Trophoblast cell (in vitro differentiated cells and primary cell): Measurements from ENCODE around the gene MRPS18B.
"Not testable (repeated sequence)": the region's sequence is repeated elsewhere in the genome, so short reads cannot be mapped to it uniquely, and the experiment has no call there.

Experiments used
- DNase-seq, 2 donors: peaks; one replicate each; pipeline ENCODE4 v3.0.0-alpha.2; 2016
- H2AFZ ChIP-seq: 2 replicates; pipeline ENCODE4 v1.6.1; 2013; ENCODE audit warnings: low read length, moderate library complexity, mild to moderate bottlenecking; ENCODE audit not compliant: insufficient read depth, poor library complexity
- H2AK5ac ChIP-seq: 2 replicates; pipeline ENCODE4 v1.6.1; 2013; ENCODE audit warnings: mild to moderate bottlenecking, low read length
- H2BK120ac ChIP-seq: 2 replicates; pipeline ENCODE4 v1.6.1; 2013; ENCODE audit warnings: low read length, mild to moderate bottlenecking, moderate library complexity; ENCODE audit not compliant: insufficient read depth, poor library complexity
- H2BK12ac ChIP-seq: 2 replicates; pipeline ENCODE4 v1.6.1; 2013; ENCODE audit warnings: mild to moderate bottlenecking, low read length, moderate library complexity
- H2BK5ac ChIP-seq: 2 replicates; pipeline ENCODE4 v1.6.1; 2013; ENCODE audit warnings: low read length, low read depth, moderate library complexity, mild to moderate bottlenecking; ENCODE audit not compliant: poor library complexity
- H3K14ac ChIP-seq: 2 replicates; pipeline ENCODE4 v1.6.1; 2013; ENCODE audit warnings: mild to moderate bottlenecking, low read length
- H3K18ac ChIP-seq: 2 replicates; pipeline ENCODE4 v1.6.1; 2013; ENCODE audit warnings: mild to moderate bottlenecking, low read length
- H3K23ac ChIP-seq: 2 replicates; pipeline ENCODE4 v1.6.1; 2013; ENCODE audit warnings: low read length
- H3K27ac ChIP-seq: 2 replicates; pipeline ENCODE4 v1.5.1; 2013; ENCODE audit warnings: low read depth, mild to moderate bottlenecking, inconsistent platforms, low read length, moderate library complexity
- H3K27me3 ChIP-seq: 2 replicates; pipeline ENCODE4 v1.6.1; 2013; ENCODE audit warnings: inconsistent platforms, mild to moderate bottlenecking, low read length, moderate library complexity; ENCODE audit not compliant: insufficient read depth
- H3K36me3 ChIP-seq, 2 experiments: 1 replicate in 1 of 2; 2 replicates in 1 of 2; pipeline ENCODE4 v1.6.1; 2013; ENCODE audit warnings: low read length in 2 of 2, mild to moderate bottlenecking in 2 of 2, moderate library complexity in 1 of 2; ENCODE audit not compliant: insufficient read depth in 2 of 2, control insufficient read depth in 1 of 2
- H3K4ac ChIP-seq: 2 replicates; pipeline ENCODE4 v1.6.1; 2013; ENCODE audit warnings: low read depth, mild to moderate bottlenecking, low read length, moderate library complexity
- H3K4me1 ChIP-seq, 2 experiments: 1 replicate in 1 of 2; 2 replicates in 1 of 2; pipeline ENCODE4 v1.6.1; 2013; ENCODE audit warnings: low read length in 2 of 2, mild to moderate bottlenecking in 2 of 2, moderate library complexity in 1 of 2; ENCODE audit not compliant: insufficient read depth in 2 of 2, control insufficient read depth in 1 of 2
- H3K4me2 ChIP-seq: 2 replicates; pipeline ENCODE4 v1.6.1; 2013; ENCODE audit warnings: inconsistent platforms, mild to moderate bottlenecking, low read length, moderate library complexity
- H3K4me3 ChIP-seq: 2 replicates; pipeline ENCODE4 v1.5.1; 2013; ENCODE audit warnings: mild to moderate bottlenecking, low read depth, low read length, inconsistent platforms
- H3K79me1 ChIP-seq: one replicate; pipeline ENCODE4 v1.6.1; 2013; ENCODE audit warnings: low read length
- H3K79me2 ChIP-seq: 2 replicates; pipeline ENCODE4 v1.6.1; 2013; ENCODE audit warnings: low read length, mild to moderate bottlenecking; ENCODE audit not compliant: control insufficient read depth, insufficient read depth, poor library complexity
- H3K9ac ChIP-seq: 2 replicates; pipeline ENCODE4 v1.6.1; 2013; ENCODE audit warnings: mild to moderate bottlenecking, low read length
- H3K9me3 ChIP-seq: 2 replicates; pipeline ENCODE4 v1.6.1; 2013; ENCODE audit warnings: low read depth, mild to moderate bottlenecking, control low read depth, inconsistent platforms, low read length; ENCODE audit not compliant: insufficient read depth
- H4K12ac ChIP-seq: 2 replicates; pipeline ENCODE4 v1.6.1; 2013; ENCODE audit warnings: low read depth, mild to moderate bottlenecking, low read length, moderate library complexity
- H4K8ac ChIP-seq: 2 replicates; pipeline ENCODE4 v1.6.1; 2013; ENCODE audit warnings: low read depth, mild to moderate bottlenecking, low read length, moderate library complexity
- H4K91ac ChIP-seq: one replicate; pipeline ENCODE4 v1.6.1; 2013; ENCODE audit warnings: low read depth, mild to moderate bottlenecking, low read length, moderate library complexity
- WGBS: extraction: QIAGEN DNeasy Blood & Tissue Kit; methylation state at CpG from one replicate; pipeline ENCODE4 v1.1.7; 2013; ENCODE audit warnings: missing lambda C conversion rate; ENCODE audit not compliant: insufficient read length, insufficient coverage; ENCODE audit errors: extremely low coverage; 5-methylcytosine and 5-hydroxymethylcytosine counted together

MRPS18B gene

DNA sequence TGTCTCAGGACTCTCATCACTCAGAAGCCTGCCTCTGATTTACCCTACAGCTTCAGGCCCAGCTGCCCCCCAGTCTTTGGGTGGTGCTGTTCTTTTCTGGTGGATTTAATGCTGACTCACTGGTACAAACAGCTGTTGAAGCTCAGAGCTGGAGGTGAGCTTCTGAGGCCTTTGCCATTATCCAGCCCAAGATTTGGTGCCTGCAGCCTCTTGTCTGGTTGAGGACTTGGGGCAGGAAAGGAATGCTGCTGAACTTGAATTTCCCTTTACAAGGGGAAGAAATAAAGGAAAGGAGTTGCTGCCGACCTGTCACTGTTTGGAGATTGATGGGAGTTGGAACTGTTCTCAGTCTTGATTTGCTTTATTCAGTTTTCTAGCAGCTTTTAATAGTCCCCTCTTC, 26.6 kb upstream of the MRPS18B start:
- Histone ChIP-seq H3K18ac (no peak overlapping the region), H4K12ac (no peak overlapping the region), H4K8ac (no peak overlapping the region), H2AFZ (no peak overlapping the region), H3K4ac (no peak overlapping the region), H3K79me1 (peaks cover 10% of the 10 kb centered on the region), H3K4me1 (peaks cover 19% of the 10 kb centered on the region in 2 experiments), H3K23ac (no peak overlapping the region), H2AK5ac (no peak overlapping the region), H3K36me3 (peaks cover 48 to 59% of the 10 kb centered on the region in 2 experiments), H3K27me3 (no peaks in the 10 kb centered on the region), H3K79me2 (peaks cover 1% of the 10 kb centered on the region), H3K4me3 (no peak overlapping the region), H3K9ac (no peak overlapping the region), H3K9me3 (no peaks in the 10 kb centered on the region), H2BK120ac (no peak overlapping the region), H3K4me2 (peak overlapping the region; percentile 42), H3K27ac (peak overlapping the region; percentile 89), H3K14ac (no peak overlapping the region), H2BK12ac (peak overlapping the region; percentile 21), H4K91ac (peak overlapping the region; percentile 78), H2BK5ac (peak overlapping the region; percentile 75)
- WGBS: no CpG with 5 or more reads among the region's 1 CpG
- DNase-seq: peak; percentile 83 to 93

DNA sequence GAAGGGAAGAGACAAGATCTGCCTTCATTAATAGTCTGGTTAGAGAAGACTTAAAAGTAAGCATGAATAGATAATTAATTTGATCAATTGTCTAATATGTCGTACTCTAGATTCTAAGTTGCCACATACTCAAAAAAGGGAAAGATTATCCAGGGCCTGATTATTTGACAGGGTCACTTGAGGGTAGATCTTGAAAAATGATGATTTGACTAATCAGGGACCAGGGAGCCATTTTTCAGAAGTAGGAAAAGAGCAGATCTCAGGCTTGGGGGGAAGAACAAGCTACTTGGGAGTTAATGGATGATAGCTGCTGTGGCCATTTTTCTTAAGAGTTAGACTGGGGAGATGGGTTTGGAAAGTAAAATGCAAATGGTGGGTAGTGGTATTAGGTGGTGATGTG, 25.4 kb upstream of the MRPS18B start:
- Histone ChIP-seq H2BK12ac (no peak overlapping the region), H3K4ac (peak overlapping the region; percentile 24), H4K91ac (no peak overlapping the region), H2BK120ac (no peak overlapping the region), H3K9ac (no peak overlapping the region), H3K14ac (no peak overlapping the region), H3K4me3 (no peak overlapping the region), H3K18ac (no peak overlapping the region), H3K27ac (peak overlapping the region; percentile 89), H3K23ac (no peak overlapping the region), H2AFZ (no peak overlapping the region), H4K12ac (no peak overlapping the region), H3K36me3 (peaks cover 37 to 47% of the 10 kb centered on the region in 2 experiments), H2BK5ac (no peak overlapping the region), H3K79me2 (peaks cover 1% of the 10 kb centered on the region), H2AK5ac (no peak overlapping the region), H3K79me1 (peaks cover 10% of the 10 kb centered on the region), H4K8ac (no peak overlapping the region), H3K4me1 (peaks cover 19% of the 10 kb centered on the region in 2 experiments), H3K4me2 (no peak overlapping the region), H3K9me3 (no peaks in the 10 kb centered on the region), H3K27me3 (no peaks in the 10 kb centered on the region)
- DNase-seq: no peak
- WGBS: no CpG with 5 or more reads among the region's 1 CpG

DNA sequence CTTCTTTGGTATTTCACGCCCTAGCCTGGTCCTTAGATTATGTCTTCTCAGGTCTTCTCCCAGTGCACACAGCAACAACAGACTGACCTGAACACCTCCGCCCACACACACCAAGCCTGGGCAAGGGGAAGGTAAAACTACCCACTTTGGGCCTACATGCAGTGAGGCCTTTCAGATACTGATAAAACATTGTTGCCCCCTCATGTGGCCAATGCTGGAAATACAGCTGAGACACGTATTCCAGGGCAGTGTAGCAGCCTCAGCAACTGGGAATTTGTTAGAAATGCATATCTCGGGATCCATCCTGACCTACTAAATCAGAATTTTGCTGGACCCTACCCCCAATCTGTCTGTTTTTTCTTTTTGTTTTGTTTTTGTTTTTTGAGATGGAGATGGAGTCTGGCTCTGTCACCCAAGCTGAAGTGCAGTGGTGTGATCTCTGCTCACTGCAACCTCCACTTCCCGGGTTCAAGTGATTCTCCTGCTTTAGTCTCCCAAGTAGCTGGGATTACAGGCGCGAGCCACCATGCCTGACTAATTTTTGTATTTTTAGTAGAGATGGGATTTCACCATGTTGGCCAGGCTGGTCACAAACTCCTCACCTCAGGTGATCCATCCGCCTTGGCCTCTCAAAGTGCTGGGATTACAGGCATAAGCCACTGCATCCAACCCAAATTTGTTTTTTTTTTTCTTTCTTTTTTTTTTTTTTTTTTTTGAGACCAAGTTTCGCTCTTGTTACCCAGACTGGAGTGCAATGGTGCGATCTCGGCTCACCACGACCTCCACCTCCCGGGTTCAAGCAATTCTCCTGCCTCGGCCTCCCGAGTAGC, 20.1 kb upstream of the MRPS18B start:
- not testable (repeated sequence) for H4K12ac ChIP-seq, H3K9me3 ChIP-seq, H4K91ac ChIP-seq, H3K4me3 ChIP-seq, H3K23ac ChIP-seq, H3K79me1 ChIP-seq, H2AK5ac ChIP-seq, H3K4me1 ChIP-seq, H3K14ac ChIP-seq, H4K8ac ChIP-seq, H3K79me2 ChIP-seq, H3K4ac ChIP-seq, H2AFZ ChIP-seq, H2BK5ac ChIP-seq, H3K18ac ChIP-seq, H2BK12ac ChIP-seq, H3K27me3 ChIP-seq, H3K9ac ChIP-seq, H3K4me2 ChIP-seq, H2BK120ac ChIP-seq, H3K27ac ChIP-seq
- peak; percentile 87 to 95 for DNase-seq
- peaks cover 30 to 36% of the 10 kb centered on the region in 2 experiments for H3K36me3 ChIP-seq
- no CpG with 5 or more reads among the region's 15 CpGs for WGBS

DNA sequence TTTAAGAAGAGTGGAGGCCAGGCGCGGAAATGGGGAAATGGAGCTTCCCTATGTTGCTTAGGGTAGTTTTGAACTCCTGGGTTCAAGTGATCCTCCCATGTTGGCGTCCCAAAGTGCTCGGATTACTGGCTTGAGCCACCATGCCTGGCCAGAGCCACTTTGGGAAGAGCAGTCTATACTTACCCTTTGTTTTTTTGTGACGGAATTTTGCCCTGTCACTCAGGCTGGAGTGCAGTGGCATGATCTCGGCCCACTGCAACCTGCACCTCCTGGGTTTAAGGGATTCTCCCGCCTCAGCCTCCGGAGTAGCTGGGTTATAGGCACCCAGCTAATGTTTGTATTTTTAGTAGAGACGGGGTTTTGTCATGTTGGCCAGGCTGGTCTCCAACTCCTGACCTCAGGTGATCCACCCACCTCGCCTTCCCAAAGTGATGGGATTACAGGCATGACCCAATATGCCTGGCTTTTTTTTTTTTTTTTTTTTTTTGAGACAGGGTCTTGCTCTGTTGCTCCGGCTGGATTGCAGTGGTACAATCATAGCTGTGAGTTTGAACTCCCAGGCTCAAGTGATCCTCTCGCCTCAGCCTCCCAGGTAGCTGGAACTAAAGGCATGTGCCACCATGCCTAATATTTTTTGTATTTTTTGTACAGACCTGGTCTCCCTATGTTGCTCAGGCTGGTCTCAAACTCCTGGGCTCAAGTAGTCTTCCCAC, 18.6 kb upstream of the MRPS18B start:
- H3K14ac ChIP-seq: no peak overlapping the region
- no peaks in the 10 kb centered on the region for H3K4me1 ChIP-seq
- H4K91ac ChIP-seq: no peak overlapping the region
- no peak overlapping the region for H2AFZ ChIP-seq
- H3K9me3 ChIP-seq: no peaks in the 10 kb centered on the region
- H3K36me3 ChIP-seq: peaks cover 42 to 47% of the 10 kb centered on the region in 2 experiments
- no peaks in the 10 kb centered on the region for H3K79me1 ChIP-seq
- no peak overlapping the region for H2BK5ac ChIP-seq
- no peak overlapping the region for H2BK120ac ChIP-seq
- no peak overlapping the region for H3K4me3 ChIP-seq
- DNase-seq: no peak
- H3K27me3 ChIP-seq: no peaks in the 10 kb centered on the region
- no peak overlapping the region for H4K12ac ChIP-seq
- no CpG with 5 or more reads among the region's 12 CpGs for WGBS
- H3K79me2 ChIP-seq: no peaks in the 10 kb centered on the region
- no peak overlapping the region for H3K18ac ChIP-seq
- H3K23ac ChIP-seq: no peak overlapping the region
- H3K9ac ChIP-seq: no peak overlapping the region
- H2BK12ac ChIP-seq: no peak overlapping the region
- no peak overlapping the region for H3K4ac ChIP-seq
- no peak overlapping the region for H4K8ac ChIP-seq
- H3K27ac ChIP-seq: no peak overlapping the region
- no peak overlapping the region for H3K4me2 ChIP-seq
- H2AK5ac ChIP-seq: no peak overlapping the region
